Tibial nerve (tissue), 4 donors: Measurements from ENCODE around the gene PLCG1.

ENCODE experiments used
- CTCF ChIP-seq, 5 experiments: fragments of 200-600 bp in 3 of 5; fragments of 450-650 bp in 2 of 5; sonication (generic) in 3 of 5; IDR thresholded peaks; one replicate each; pipeline ENCODE4 v1.5.1; 2016 to 2019; ENCODE audit warnings: antibody characterized with exemption in 5 of 5, mild to moderate bottlenecking in 3 of 5, moderate library complexity in 2 of 5
- EP300 ChIP-seq, 2 donors: sonication (generic); formaldehyde crosslinking; IDR thresholded peaks; one replicate each; pipeline ENCODE4 v1.6.1; 2017; ENCODE audit warnings: antibody characterized with exemption in 2 of 2, mild to moderate bottlenecking in 1 of 2
- POLR2A ChIP-seq, 2 donors: fragments of 450-650 bp; IDR thresholded peaks; one replicate each; pipeline ENCODE4 v1.6.1; 2017; ENCODE audit warnings: antibody characterized with exemption in 2 of 2, mild to moderate bottlenecking in 2 of 2, moderate library complexity in 2 of 2

- TF ChIP-seq CTCF (IDR thresholded peaks at IDR 0.05), result no peak
- TF ChIP-seq POLR2A (IDR thresholded peaks at IDR 0.05), result no peak
- no peak for TF ChIP-seq EP300 (IDR thresholded peaks at IDR 0.05)
Measured at GRCh38 chr20:41110930-41111577, 26.3 kb upstream of the PLCG1 start.
